Pancreas (tissue), 10 donors: ENCODE data around the gene SELENOP. TPM values are rescaled to one million over a fixed set of nuclear protein-coding genes. Genes with fewer than 3 reads are reported as not detected.

Source experiments
- ATAC-seq, 4 donors: fragments of 200-7000 bp; cut with Tn5 transposase; one replicate each; pipeline versions ENCODE4 v1.8.0 to v1.9.1; 2020; ENCODE audit warnings: mild to moderate bottlenecking in 4 of 4, moderate library complexity in 4 of 4
- DNase-seq, 6 donors: peaks; one replicate each; pipeline ENCODE4 v3.0.0-alpha.2; 2020
- FAIRE-seq: peaks from 2 replicates; lab custom pipeline; 2012; peaks lifted over from hg19 to GRCh38; lab: Jason Lieb, UNC
- H3K27ac ChIP-seq, 4 donors: fragments of 200-600 bp; sonication (generic); 1 replicate in 3 of 4; 2 replicates in 1 of 4; pipeline versions ENCODE4 v1.5.0 to v1.8.0; 2020
- H3K27me3 ChIP-seq, 4 donors: fragments of 200-600 bp; one replicate each; pipeline ENCODE4 v1.8.0; 2021
- H3K36me3 ChIP-seq, 3 donors: fragments of 200-600 bp; sonication (generic) in 1 of 3; one replicate each; pipeline versions ENCODE4 v1.5.0 to v1.8.0; 2020 to 2021
- H3K4me1 ChIP-seq, 3 donors: fragments of 200-600 bp; one replicate each; pipeline ENCODE4 v1.8.0; 2021
- H3K4me3 ChIP-seq, 4 donors: fragments of 200-600 bp; sonication (generic) in 2 of 4; one replicate each; pipeline versions ENCODE4 v1.5.0 to v1.8.0; 2020 to 2021
- H3K9me3 ChIP-seq, 4 donors: fragments of 200-600 bp; one replicate each; pipeline ENCODE4 v1.8.0; 2021
- CTCF ChIP-seq, 4 donors: fragments of 200-600 bp; sonication (generic) in 3 of 4; IDR thresholded peaks; one replicate each; pipeline versions ENCODE4 v1.5.0 to v1.8.0; 2021; ENCODE audit warnings: antibody characterized with exemption in 4 of 4
- whole genome bisulfite sequencing, 2 donors: extraction: QIAGEN DNeasy Blood & Tissue Kit; methylation state at CpG; one replicate each; pipeline ENCODE4 v1.1.7; 2013; 5-methylcytosine and 5-hydroxymethylcytosine counted together
- intact Hi-C, 3 donors: fragments of 100-400 bp; cut with DNase I; formaldehyde crosslinking; loops; one replicate each; pipeline versions ENCODE4 v1.11.1 to v1.14.2; 2022
- polyA plus RNA-seq, 2 donors: library from polyadenylated mRNA; stranded (reverse); fragments of 200-250 nt; gene quantifications; one replicate each; pipeline ENCODE4 v1.2.3, GENCODE V29; 2013
- total RNA-seq, 6 donors: library from RNA; stranded (reverse); fragmentation: NEBNext Ultra II Directional in 4 of 6; extraction: Animal tissue kit (Norgen Biotek cat#: 25700) in 4 of 6; gene quantifications; one replicate each; pipeline versions ENCODE4 v1.2.1 to v1.2.4, GENCODE V29; 2021 to 2023
- donor health status: healthy with polysubstance abuse.
- donor health status: DM: no; HTN: no; CAD: no; lungs with moderate emphysema.
- donor health status: DM: no; HTN: no; CAD: no.
- donor health status: control.
- donor health status: control.
- donor health status: Bipolar disorder and iron deficiency.
- donor health status: DM: yes; HTN: yes; CAD: no.
- donor health status: DM: no; HTN: no; CAD: no.
- donor health status: DM: no; HTN: no; CAD: no.
- donor health status: DM: yes; HTN: yes; CAD: no.

Gene SELENOP
- total and polyA plus RNA-seq, 8 donors, result 32.5 to 195 (median 90.0) TPM

GRCh38 chr5:42750507-42750906 is 61.2 kb downstream of the SELENOP start:
- FAIRE-seq (no peak), ATAC-seq (no peak), DNase-seq (no peak)
- 86 to 93% methylated on average over 5 of the region's 5 CpGs for WGBS, 2 donors
- Histone ChIP-seq H3K27me3 (no peaks in the 10 kb centered on the region), H3K9me3 (no peaks in the 10 kb centered on the region), H3K27ac (no peak overlapping the region), H3K36me3 (no peaks in the 10 kb centered on the region), H3K4me1 (no peaks in the 10 kb centered on the region), H3K4me3 (no peak overlapping the region)
- TF ChIP-seq CTCF (IDR thresholded peaks at IDR 0.05), result no peak
- intact Hi-C loops, result no loop called here

Other genes starting within 250 kb of the SELENOP start
- 1 to 10 TPM in 1 of 6 donors, under 1 TPM in 5; 0.19 to 1.3 (median 0.67) TPM for gene CCDC152, start 55.1 kb downstream of the SELENOP start, total RNA-seq
- under 1 TPM; 0.27 to 0.63 TPM for gene CCDC152, start 55.1 kb downstream of the SELENOP start, polyA plus RNA-seq
- gene ANXA2R, start 228.4 kb upstream of the SELENOP start, total RNA-seq, result under 1 TPM; 0.32 to 0.90 (median 0.47) TPM
- gene ANXA2R, start 228.4 kb upstream of the SELENOP start, polyA plus RNA-seq, result 1 to 10 TPM in 1 of 2 donors, under 1 TPM in 1; 0.87 to 1.9 TPM